Right lung (tissue), 5 donors: ENCODE data around the gene KIF18B. TPM values are rescaled to one million over a fixed set of nuclear protein-coding genes. Genes with fewer than 3 reads are reported as not detected.

ENCODE experiments used
- DNase-seq, 2 donors: peaks; one replicate each; pipeline ENCODE4 v3.0.0-alpha.2; 2013
- polyA plus RNA-seq, 5 donors: library from polyadenylated mRNA; unstranded; fragments of 120-200 nt; gene quantifications; one replicate each; pipeline versions ENCODE4 v1.2.1 to v1.2.3, GENCODE V29; 2013; ENCODE audit warnings: inconsistent platforms in 1 of 5, low replicate concordance in 1 of 5; ENCODE audit not compliant: insufficient read length in 5 of 5, insufficient read depth in 1 of 5

KIF18B gene
- polyA plus RNA-seq, 5 donors: 10.8 to 22.9 (median 14.5) TPM

DNA sequence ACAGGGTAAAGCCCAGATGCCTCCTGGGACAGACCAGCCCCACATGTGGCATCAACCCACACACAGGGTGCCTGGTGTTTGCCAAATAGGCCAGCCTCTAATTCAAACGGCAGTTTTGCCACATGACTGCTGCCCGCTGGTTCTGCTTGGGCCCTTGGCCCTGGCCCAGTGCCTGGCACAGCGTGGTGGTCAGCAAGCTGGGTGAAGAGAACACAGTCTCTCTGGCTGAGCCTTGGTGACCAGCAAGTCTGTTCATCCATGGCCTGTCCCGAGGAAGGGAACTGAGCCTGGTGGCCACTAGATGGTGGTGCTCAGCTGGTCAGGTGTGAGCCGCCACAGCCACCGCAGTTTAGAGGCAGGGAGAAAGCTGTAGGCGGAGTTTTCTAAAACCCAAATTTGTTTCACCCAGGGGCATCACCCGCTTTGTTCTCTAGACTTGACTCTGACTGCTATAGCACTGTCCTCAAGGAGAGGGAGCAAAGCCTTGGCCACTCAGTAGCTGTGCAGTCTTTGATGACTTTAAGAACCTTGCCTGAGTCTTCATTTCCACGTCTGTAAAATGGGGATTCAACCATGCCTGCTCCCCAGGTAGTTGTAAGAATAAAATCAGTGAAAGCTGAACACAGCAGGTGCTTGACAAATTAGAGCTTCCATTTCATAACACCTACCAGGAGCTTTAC lies 27.5 kb downstream of the KIF18B start:
- peak; percentile 60 to 69 for DNase-seq

DNA sequence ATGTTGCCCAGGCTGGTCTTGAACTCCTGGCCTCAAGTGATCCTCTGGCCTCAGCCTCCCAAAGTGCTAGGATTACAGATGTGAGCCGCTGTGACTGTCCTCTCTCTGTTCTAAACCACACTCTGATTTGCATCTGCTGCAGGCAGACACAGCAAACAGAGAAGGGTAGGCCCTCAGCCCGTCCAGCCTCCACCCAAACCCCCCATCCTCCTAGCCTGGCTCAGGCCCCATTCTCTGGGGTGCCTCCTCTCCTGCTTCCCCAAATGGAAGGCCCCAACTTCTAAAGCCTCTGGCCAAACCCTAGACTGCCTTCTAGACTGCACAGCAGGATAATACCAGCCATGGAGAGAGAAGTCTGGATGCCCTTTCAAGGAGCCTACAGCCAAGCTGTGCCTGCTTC lies 28.2 kb downstream of the KIF18B start:
- no peak for DNase-seq

DNA sequence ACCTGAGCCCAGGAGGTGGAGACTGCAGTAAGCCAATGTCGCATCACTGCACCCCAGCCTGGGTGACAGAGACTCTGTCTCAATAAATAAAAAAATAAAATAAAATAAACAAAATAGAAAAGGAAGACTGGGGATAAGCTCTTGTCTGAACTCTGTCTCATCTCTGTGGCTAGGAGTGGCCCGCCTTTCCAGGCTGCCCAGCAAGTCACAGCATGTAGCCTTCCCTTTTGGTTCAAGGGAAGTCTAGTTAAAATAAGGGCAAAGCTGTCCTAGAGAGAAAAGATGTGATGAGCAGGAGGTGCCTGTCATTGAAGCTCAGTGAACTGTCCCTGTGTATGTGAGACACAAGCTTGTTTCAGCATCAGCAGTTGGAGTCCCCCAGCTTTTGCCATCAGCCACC lies 29.6 kb downstream of the KIF18B start:
- DNase-seq: no peak

DNA sequence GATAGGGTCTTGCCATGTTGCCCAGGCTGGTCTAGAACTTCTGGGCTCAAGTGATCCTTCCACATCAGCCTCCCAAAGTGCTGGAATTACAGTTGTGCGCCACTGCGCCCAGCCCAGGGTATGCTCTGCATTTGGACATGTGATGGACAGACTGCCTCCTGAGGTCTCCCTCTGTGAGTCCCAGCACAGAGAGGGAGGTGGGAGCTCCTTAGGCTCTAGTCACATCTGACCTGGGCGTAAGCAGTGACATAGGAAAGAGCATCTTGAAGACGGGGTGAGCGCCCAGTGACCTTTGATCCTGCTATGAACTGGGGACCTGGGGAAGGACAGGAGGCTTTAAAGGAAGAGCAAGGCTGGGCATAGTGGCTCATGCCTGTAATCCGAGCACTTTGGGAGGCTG lies 30.1 kb downstream of the KIF18B start:
- DNase-seq: no peak

DNA sequence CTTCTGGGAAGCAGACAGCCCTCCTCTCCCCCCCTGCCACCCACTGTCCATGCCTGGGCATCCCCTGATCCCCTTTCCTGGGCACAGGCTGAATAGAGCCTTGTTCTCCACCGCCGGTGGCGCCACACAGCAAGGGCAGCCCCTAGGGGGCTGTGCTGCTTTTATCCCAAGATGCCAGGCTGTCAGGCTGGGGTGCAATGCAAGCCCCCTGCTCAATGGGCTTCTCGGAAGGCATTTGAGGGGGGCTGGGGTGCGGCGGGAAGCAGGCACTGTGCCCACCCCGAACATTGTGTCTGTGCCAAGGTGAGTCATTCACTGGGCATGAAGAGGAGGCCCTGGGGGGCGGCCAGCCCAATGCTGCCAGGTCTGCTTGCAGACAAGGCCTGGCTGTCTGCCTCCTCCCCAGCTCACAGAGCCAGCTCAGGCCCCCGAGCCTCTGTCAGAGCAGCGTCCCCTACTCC lies 30.8 kb downstream of the KIF18B start:
- DNase-seq: no peak

DNA sequence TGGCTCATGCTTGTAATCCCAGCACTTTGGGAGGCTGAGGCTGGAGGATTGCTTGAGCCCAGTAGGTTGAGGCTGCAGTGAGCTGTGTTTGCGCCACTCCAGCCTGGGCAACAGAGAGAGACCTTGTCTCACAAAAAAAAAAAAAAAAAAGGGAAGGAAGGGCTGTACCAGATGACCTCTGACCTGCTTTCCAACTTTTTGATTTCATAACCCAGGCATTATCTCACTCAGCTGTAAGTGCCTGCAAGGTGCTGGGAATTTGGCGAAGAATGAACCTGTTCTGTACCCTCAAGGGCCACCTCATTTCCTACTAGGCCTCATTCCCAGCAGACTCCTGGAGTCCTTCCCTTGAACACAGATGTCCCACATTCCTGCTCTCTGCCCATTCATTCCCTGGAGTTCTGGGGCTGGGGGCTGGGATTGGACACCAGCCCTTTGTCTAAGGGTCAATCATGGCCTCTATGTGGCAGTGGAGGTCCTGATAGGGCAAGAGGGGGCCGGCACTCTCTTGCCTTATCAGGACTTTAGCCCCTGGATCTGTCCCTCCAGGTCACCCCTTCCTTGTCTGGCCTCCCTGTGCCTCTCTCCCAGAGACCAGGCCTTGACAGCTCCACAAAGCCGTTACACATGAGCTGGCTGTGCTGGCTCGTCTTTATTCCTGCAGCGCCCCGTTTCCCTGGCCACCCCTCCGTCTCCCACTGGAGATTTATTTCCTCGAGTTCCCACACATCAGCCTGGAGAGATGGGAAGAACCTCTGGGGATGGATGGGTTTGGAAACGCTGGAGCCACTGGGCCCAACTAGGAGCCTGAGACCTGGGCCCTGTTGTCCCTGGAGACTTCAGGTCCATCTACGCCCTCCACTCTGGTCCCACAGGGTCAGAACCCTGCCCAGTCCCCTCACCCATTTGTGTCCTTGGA lies 31.5 kb downstream of the KIF18B start:
- no peak for DNase-seq

DNA sequence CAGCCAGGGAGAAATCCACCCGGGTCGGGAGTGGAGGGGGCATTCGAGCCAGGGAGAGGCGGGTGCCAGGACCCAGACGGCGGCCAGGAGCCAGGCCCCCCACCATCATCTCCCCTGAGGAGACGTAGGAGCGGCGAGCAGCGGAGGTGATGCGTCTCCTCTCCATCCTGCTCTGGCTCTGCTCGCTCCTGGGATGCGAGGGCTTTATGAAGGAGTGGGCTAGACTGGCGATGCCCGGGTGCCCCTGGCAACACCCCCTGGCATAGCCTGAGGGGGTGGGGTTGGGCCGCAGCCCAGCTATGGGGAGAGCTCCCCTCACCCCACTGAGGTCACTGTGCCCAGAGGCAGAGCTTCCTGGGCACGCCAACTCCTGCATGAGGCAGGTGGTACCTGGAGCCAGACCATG lies 32.2 kb downstream of the KIF18B start, which contains the start of gene GFAP:
GFAP (minus strand) TSS at position 180 of the 406 bp plus-strand sequence; CDS start at position 166, 14 bp downstream.
- DNase-seq: no peak

DNA sequence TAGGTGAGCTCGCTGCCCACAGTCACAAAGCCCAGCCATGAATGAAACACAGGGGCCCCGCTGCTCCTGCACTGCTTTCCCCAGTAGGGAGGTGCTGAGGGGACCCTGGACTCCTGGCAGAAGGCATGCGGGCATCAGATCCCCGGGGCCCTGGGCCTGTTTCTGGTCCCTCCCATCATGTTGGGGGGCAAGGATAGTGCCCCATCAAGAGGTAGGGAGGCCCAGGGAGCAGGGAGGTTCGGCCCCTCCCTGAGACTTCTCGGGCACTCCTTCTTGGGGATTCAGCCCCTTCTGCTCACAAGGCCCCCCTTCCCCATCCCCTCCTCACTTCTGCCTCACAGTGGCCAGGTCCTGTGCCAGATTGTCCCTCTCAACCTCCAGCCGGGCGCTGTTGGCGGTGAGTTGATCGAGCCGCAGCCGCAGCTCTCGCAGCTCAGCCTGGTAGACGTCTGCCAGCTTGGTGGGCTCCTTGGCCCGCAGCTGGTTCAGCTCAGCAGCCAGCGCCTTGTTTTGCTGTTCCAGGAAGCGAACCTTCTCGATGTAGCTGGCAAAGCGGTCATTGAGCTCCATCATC lies 32.8 kb downstream of the KIF18B start:
- no peak for DNase-seq

DNA sequence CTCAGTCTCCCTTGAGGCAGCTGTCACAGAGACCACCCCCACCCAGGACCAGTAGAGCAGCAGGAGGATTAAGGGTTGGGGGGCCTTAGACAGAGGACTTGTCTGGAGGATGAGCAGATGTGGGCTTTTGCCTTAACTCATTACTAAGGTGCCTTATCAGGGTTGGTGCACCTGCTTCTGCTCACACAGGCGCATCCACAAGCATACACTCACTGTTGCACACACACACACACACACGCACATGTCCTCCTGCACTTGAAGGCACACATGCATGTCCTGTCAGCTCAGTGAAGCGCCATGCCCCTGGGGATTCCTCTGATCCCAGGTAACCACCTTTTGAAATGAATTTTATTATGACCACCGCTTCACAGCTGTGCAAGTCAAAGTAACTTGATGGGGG lies 33.4 kb downstream of the KIF18B start:
- DNase-seq: no peak

DNA sequence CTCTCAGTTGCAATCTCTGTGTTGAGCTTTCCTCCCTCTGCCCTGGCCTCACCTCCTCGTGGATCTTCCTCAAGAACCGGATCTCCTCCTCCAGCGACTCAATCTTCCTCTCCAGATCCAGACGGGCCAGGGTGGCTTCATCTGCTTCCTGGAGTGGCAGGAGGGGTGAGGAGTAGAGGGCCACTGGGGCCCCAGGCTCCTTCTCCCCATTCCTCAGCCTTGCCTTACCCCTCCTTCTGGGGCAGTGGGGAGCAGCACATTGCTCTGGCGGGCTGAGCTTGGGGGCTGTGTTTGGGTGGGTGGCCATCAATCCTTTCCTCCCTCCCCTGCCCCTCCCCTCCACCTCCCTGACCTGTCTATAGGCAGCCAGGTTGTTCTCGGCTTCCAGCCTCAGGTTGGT lies 33.9 kb downstream of the KIF18B start:
- no peak for DNase-seq

DNA sequence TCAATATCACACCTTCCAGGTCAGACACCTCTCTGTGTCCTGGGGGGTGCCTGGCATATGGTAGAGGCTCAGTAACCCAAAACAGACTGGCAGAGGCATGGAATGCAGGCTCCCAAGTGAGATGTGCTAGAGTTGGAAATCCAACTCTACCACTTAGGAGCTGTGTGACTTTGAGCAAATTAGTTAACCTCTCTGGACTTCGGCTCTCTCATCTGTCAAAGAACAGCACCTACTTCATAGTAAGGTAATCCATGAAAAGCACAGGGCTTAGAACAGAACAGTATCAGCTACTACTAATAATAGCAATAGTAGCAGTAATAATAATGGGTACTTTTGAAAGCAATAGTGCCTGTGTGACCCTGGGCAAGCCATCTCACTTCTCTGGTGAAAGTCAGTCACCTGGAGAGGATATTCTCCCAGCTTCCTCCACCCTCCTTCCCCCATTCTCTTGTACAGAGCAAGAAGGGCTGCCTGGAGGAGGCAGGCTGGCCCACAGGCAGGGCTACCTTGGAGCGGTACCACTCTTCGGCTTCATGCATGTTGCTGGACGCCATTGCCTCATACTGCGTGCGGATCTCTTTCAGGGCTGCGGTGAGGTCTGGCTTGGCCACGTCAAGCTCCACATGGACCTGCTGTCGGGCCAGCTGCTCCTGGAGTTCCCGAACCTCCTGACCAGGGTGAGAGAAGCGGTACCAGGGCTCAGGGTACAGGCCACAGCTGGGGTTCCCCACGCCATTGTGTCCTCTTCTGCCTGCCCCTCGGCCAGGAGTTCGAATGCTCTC lies 34.6 kb downstream of the KIF18B start:
- no peak for DNase-seq

DNA sequence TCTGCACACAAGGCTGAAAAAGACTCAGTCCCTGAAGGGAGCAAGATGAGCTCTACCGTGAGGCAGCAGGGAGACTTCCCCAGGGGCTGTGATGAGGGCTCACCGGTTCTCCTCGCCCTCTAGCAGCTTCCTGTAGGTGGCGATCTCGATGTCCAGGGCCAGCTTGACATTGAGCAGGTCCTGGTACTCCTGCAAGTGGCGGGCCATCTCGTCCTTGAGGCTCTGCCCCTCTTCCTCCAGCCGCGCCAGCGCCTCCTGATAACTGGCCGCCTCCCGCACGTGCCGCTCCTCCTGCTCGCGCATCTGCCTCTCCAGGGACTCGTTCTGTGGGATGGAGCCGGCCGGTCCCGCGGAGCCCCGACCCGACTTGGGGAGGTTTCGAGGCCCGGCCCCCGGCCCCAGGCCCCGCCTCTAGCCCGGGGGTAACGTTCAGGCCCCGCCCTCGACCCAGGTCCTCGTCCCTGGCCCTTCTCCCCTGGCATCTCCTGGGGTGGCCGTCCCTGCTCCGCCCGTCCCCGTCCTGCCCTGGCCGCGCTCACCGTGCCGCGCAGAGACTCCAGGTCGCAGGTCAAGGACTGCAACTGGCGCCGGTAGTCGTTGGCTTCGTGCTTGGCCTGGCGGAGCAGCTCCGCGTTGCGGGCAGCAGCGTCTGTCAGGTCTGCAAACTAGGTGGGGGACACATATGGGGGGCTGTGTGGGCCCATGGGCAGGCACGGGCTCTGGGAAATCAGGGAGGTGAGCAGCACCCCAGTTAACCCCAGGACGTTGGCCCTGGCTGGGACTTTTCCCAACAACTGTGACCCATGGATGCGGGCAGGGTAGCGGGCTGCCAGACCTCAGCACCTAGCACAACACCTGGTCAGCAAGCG lies 36.2 kb downstream of the KIF18B start:
- DNase-seq: no peak

DNA sequence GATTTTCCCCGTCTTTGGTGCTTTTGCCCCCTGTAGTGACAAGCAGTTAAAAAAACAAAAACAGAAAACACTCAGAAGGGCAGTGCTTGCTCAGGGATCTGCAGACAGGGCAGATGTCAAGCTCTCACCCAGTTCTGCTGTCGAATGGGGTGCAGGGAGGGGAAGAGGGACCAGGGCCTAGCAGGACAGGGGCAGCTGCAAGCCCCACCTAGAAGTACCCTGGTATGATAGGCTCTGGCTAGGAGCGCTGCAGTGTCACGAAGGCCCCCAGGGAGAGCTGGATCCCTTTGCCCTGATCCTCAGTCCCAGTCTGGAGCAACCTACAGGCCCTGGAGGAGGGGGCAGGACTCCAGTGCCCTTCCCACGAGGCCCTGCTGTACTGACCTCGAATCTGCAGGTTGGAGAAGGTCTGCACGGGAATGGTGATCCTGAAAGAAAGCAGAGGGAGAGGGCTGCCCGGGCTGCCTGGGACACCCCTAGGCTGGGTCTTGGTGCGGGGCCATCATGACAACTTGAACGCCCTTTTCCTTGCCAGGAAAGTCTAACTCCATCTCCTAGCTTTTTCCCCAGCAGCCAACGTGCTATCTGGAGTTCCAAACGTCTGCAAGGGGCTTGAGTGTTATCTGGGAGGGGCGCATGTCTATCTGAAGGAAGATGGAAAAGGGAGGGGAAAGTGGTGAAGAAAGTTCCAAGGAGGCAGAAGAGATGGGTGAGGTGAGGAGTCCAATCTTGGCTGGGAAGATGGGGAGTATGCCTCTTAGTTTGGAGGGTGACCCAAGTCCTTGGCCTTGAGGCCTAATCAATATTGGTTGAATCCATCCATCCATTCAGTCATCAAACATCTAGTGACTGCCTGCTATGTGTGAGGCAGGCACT lies 37.1 kb downstream of the KIF18B start:
- DNase-seq: no peak

DNA sequence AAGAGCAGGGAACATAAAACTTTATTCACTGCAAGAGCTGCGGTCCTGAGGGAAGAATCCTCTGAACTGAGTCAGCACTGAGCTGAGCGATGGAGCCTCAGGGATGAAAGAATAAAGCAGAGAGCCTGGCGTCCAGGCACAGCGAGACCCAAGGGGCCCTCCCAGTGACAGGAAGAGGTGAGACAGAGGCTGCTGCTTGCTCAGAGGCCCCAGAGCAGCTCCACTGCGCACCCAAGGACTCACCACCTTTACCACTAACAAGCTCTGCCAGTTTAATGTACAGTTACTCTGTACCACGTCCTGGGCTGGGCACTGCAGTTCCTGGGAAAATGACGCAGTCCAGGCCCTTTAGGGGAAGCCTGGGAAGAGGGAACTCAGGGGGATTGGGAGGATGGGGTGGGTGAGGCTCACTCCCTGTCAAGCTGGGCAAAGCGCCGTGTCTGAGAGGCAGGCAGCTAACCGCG lies 37.9 kb downstream of the KIF18B start:
- DNase-seq: no peak

DNA sequence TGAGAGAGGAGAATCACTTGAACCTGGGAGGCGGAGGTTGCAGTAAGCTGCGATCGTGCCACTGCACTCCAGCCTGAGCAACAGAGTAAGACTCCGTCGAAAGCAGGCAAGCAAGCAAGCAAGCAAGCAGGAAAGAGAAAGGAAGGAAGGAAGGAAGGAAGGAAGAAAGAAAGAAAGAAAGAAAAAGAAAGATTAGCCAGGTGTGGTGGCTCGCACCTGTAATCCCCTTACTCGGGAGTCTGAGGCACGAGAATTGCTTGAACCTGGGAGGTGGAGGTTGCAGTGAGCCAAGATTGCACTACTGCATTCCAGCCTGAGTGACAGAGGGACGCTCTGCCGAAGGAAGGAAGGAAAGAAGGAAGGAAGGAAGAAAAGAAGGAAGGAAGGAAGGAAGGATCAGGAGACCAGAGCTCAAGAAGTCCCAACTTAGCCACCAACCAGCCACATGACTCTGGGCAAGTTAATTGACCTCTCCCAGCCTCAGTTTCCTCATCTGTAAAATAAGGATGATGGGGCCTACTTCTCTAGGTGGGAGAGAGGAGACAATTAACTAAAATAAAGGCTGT lies 38.7 kb downstream of the KIF18B start:
- DNase-seq: no peak

DNA sequence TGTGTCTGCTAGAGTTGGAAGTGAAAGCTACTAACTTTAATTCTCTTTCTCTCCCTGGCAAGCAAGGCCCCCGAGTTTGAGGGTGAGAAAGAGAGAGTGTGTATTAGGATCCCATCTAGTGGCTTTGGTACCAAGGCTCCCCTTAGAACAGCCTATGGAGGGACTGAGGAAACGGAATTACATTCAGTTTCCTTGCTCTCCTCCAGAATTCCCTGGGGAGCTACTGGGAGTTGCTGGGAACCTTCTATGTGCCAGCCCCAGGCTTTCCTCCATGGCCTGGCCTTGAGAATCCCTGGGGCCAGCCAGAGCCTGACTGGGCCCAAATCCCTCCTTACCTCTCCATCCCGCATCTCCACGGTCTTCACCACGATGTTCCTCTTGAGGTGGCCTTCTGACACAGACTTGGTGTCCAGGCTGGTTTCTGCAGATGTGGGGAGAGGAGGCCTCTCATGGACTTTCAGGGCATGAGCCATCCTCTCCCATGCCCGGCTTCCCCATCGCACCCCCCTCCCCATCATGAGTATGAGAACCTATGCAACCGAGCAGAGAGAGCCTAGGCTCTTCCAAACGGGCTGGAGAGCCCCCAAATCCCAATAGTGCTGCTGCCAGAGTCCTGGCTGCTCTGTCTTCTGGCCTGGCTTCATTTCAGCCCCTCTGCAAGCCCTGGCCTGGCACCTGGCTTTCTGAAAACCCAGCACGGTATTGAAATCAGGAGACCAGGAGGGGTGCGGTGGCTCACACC lies 39.7 kb downstream of the KIF18B start:
- no peak for DNase-seq

DNA sequence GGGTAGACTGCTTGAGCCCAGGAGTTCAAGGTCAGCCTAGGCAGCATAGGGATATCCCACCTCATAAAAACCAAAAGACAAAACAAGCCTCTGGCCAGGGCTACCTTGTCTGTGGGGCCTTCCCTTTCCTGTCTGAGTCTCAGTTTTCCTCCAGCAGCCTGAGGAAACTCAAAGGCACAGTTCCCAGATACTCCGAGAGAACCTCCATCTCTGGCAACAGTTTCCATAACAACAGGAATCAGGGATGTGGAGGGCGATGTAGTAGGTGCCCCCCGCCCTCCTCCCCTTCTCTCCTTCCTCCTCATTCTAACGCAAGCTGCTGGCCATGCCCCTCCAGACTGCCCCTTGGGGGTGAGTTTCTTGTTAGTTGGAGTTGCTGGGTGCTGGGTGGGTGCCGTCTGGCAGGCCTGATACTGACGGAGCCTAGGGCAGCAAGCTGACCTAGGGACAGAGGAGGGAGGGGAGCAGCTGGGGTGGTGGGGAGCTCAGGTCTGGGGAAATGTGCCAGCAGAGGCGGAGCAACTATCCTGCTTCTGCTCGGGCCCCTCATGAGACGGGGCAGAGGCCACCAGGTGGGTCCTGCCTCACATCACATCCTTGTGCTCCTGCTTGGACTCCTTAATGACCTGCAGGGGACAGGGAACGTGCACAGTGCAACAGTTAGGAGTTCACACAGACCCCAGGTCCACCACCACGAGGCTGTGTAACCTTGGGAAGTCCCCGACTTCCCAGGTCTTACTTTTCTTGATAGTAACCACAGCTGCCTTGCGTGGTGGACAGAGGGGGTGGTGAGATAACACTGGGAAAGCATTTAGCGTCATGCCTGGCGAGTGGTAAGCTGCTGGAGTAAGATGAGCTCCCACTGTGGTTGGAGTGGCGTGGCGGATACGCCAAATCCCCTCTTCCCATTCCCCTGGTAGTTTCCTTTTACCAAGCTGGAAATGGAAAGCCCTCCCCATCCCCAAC lies 40.5 kb downstream of the KIF18B start:
- no peak for DNase-seq
